Left cardiac atrium (tissue), 4 donors: Measurements from ENCODE around the gene SEPTIN8. TPM values are rescaled to one million over a fixed set of nuclear protein-coding genes. Genes with fewer than 3 reads are reported as not detected.
"Not testable (repeated sequence)": the region's sequence is repeated elsewhere in the genome, so short reads cannot be mapped to it uniquely, and the experiment has no call there.

Experiments used
- ATAC-seq, 2 donors: fragments of 200-7000 bp; cut with Tn5 transposase; one replicate each; pipeline ENCODE4 v1.9.1; 2020; ENCODE audit warnings: mild to moderate bottlenecking in 2 of 2, moderate library complexity in 2 of 2
- DNase-seq: peaks from one replicate; pipeline ENCODE4 v3.0.0-alpha.2; 2020
- intact Hi-C, 2 donors: fragments of 100-400 bp; cut with DNase I; formaldehyde crosslinking; loops; one replicate each; pipeline versions ENCODE4 v1.14.1 to v1.15.1; 2022 to 2023
- total RNA-seq, 2 donors: library from RNA; stranded (reverse); fragmentation: NEBNext Ultra II Directional; extraction: Animal tissue kit (Norgen Biotek cat#: 25700); gene quantifications; one replicate each; pipeline ENCODE4 v1.2.1, GENCODE V29; 2021
- donor health status: DM: no; HTN: yes; CAD: no.
- donor health status: DM: no; HTN: yes; CAD: no; lungs with severe emphysema.
- donor health status: DM: yes; HTN: yes; CAD: no.
- donor health status: Dilated cardiomyopathy.

Gene SEPTIN8
- total RNA-seq, 2 donors from 2014 or later, result 29.4 to 31.3 TPM

DNA sequence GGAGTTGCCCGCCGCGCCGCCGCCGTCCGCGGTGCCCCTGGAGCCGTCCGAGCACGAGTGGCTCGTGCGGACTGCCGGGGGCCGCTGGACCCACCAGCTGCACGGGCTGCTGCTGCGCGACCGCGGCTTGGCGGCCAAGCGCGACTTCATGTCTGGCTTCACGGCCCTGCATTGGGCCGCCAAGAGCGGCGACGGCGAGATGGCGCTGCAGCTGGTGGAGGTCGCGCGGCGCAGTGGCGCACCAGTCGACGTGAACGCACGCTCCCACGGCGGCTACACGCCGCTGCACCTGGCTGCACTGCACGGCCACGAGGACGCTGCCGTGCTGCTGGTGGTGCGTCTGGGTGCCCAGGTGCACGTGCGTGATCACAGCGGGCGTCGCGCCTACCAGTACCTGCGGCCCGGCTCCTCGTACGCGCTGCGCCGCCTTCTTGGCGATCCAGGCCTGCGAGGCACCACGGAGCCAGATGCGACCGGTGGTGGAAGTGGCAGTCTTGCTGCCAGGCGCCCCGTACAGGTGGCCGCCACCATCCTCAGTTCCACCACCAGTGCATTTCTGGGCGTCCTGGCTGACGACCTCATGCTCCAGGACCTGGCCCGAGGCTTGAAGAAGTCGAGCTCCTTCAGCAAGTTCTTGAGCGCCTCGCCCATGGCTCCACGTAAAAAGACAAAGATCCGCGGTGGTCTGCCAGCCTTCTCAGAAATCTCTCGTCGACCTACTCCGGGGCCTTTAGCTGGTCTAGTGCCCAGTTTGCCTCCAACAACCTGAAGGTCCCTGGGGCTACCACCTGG, 37.7 kb upstream of the SEPTIN8 start:
- intact Hi-C loops, result loop anchor here in 1 of 2 donors (10.0 kb wide), 1 partner anchor 60 kb away; no protein-coding TSS in a partner anchor
- ATAC-seq (peak in 1 of 2 donors; percentile 13), DNase-seq (no peak)

DNA sequence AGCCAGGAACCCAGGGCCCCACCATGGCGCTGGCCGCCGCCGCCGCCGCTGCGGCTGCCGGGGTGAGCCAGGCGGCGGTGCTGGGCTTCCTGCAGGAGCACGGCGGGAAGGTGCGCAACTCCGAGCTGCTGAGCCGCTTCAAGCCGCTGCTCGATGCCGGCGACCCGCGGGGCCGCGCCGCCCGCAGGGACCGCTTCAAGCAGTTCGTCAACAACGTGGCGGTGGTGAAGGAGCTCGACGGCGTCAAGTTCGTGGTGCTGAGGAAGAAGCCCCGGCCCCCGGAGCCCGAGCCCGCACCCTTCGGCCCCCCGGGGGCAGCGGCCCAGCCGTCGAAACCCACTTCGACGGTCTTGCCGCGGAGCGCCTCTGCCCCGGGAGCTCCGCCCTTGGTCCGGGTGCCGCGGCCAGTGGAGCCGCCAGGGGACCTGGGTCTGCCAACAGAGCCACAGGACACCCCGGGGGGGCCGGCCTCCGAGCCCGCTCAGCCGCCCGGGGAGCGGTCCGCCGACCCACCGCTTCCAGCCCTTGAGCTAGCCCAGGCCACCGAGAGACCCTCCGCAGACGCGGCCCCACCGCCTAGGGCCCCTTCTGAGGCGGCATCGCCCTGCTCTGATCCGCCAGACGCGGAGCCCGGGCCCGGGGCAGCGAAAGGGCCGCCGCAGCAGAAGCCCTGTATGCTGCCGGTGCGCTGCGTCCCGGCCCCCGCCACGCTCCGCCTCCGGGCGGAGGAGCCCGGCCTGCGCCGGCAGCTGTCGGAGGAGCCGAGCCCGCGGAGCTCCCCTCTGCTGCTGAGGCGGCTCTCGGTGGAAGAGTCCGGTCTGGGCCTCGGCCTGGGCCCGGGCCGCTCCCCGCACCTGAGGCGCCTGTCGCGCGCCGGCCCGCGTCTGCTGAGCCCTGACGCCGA, 36.8 kb upstream of the SEPTIN8 start:
- DNase-seq (peak; percentile 34), ATAC-seq (peak; percentile 78 to 87)
- intact Hi-C loops, result loop anchor here in 1 of 2 donors (10.0 kb wide), 1 partner anchor 59 kb away; no protein-coding TSS in a partner anchor

DNA sequence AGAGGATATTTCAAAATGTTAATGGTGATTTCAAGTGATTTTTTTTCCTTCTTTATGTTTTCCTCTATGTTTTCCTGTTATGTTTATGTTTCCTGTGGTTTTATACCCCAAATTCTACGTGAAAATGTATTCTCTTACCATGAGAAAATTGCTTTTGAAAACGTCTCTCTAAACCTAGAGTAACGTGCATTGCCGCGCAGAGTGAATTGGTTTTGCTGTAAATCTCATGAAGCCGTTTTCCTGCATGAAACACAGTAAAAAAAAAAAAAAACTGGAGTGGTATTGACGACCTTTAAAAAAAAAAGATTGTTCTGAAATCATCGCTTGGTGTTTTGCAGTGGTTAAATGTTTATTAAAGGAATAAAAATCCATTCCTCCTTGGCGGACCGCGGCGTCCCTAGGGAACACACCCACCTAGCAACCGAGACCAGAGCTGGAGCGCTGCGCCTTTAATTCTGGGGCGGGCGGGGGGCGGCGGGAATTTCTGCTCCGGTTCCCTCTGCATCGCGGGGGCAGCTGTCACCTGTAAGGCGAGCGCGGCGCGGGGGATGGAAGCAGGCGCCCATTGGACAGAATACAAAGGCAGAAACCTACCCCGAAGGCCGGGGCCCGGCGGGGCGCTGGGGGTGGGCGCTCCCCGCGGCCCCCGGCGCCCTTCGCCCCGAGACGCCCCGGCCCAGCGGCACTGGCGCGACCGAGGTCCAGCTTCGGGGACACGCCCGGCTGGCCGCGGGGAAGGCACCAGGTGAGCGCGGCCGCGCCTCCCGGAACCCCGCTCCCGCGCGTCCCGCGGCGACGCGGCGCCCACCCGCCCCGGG, 36.0 kb upstream of the SEPTIN8 start, which contains the start of gene SOWAHA:
Gene SOWAHA (plus strand): TSS at position 522 of the 818 bp plus-strand sequence. CDS start 320 bp downstream, outside the sequence.
- intact Hi-C loops, result loop anchor here in 1 of 2 donors (10.0 kb wide), 1 partner anchor 58 kb away; no protein-coding TSS in a partner anchor
- ATAC-seq (no peak), DNase-seq (no peak)

DNA sequence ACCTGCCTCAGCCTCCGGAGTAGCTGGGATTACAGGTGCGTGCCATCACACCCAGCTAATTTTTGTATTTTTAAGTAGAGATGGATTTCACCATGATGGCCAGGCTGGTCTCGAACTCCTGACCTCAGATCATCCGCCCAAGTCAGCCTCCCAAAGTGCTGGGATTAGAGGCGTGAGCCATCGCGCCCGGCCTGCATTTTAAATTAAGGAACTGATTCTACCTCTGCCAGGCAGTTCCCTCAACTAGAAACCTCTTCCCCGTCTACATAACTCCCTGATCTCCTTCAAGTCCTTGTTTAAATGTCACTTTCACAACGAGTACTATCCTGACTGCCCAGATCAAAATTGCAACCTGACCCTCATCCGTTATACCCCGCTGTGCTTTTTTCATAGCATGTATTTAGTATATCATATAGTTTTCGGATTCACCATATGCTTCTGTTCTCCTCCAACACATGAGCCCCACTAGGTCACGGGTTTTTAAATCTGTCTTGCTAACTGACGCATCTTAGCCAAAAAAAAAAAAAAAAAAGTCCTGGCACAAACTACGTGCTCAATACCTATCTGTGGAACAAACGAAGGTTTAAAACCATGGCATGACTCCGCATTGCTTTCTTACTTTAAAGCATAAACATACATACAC, 35.2 kb upstream of the SEPTIN8 start:
- DNase-seq (no peak), ATAC-seq (no peak)
- intact Hi-C loops, result loop anchor here in 1 of 2 donors (10.0 kb wide), 1 partner anchor 57 kb away; no protein-coding TSS in a partner anchor

DNA sequence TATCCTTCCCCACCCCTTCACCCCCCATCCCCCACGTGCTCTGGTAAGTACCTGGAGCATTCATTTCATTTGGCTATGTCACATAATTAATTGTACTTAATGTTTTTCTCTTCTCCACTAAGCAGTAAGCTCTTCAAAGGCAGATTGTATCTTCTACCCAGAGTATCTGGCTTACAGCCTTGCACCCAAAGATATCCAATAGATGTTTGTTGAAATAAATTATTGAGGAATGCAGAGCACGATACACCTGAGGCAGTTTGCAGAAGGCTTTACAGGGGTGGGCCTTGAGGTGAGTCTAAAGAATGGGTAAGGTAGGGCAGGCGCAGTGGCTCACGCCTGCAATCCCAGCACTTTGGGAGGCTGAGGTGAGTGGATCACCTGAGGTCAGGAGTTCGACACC, 33.6 kb upstream of the SEPTIN8 start:
- DNase-seq (no peak), ATAC-seq (no peak)
- intact Hi-C loops, result loop anchor here in 1 of 2 donors (10.0 kb wide), 1 partner anchor 56 kb away; no protein-coding TSS in a partner anchor

DNA sequence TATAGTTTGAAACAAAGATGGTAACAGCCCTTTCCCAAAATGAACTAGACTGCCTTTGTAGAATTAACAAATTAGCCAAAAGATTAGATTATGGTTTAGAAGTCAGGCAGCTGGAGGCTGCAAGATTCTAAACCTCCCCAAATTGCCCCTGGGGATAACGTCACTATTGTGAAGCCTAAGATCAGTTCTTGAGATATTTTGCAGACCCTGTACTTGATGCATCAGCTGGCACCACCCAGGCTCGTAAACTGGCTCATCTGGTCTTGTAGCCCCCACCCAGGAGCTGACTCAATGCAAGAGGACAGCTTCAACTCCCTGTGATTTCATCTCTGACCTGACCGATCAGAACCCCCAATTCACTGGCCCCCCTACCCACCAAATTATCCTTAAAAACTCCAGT, 31.8 kb upstream of the SEPTIN8 start:
- intact Hi-C loops, result loop anchor here in 1 of 2 donors (10.0 kb wide), 1 partner anchor 274 kb away; no protein-coding TSS in a partner anchor

DNA sequence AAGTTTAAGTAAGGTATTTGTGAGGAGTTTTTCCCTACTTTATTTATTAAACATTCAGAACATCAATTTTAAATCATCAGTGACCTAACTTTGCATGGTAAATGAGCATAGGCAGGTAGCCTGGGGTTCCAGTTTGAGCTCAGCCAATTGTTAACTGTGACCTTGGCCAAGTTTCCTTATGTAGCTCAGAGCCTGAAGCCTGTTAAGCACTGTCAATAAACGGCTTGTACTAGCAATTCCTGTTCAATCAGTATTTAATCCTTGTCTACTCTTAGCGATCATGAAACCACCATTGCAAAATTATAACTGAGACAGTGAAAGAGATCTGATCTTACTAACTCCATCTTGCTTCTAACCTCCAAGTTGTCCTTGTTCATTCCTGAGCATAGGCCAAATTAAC, 31.4 kb upstream of the SEPTIN8 start:
- no peak for ATAC-seq
- intact Hi-C loops, result loop anchor here in 1 of 2 donors (10.0 kb wide), 1 partner anchor 274 kb away; no protein-coding TSS in a partner anchor
- DNase-seq, result no peak

More for the DNA sequence above, 31.8 kb upstream of the SEPTIN8 start:
- ATAC-seq (no peak), DNase-seq (no peak)

DNA sequence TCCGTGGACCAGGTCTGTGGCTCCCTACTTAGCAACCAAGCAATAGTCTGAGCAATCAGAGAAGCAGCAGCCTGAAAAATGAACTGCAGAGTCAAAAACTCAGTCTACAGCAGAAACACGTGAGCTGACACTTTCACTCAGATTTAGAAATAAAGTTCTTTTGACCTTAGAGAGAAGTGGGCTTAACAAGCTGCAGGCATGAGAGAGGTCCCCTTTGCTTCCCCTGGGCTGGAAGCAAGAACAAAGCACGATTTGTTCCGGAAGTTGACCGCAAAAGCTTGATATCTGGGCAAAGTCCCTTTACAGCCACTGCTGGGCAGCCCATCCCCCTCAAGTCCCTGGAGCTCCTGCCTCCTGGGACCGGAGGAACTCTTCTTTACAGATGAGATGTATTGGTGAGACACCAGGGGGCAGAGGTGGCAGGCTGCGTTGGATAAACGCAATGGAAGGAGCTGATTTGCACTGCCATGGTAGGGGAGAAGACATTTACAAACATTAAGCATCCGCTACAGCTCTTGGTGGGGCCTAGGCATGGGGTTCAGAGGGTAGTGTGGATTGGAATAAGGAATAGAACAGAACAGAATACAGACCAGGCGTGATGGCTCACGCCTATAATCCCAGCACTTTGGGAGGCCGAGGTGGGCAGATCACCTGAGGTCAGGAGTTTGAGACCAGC, 30.3 kb upstream of the SEPTIN8 start:
- DNase-seq (no peak), ATAC-seq (no peak)
- intact Hi-C loops, result loop anchor here in 1 of 2 donors (10.0 kb wide), 1 partner anchor 272 kb away; no protein-coding TSS in a partner anchor

DNA sequence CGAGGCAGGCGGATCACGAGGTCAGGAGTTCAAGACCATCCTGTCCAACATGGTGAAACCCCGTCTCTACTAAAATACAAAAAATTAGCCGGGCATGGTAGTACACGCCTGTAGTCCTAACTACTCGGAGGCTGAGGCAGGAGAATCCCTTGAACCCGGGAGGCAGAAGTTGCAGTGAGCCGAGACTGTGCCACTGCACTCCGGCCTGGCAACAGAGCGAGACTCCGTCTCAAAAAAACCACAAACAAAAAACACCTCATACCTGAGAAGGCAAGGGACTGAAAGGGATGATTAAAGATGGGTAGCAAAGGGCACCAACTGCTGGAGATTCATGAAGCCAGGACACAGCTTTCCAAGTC, 29.7 kb upstream of the SEPTIN8 start:
- not testable (repeated sequence) for DNase-seq, ATAC-seq
- intact Hi-C loops, result loop anchor here in 1 of 2 donors (10.0 kb wide), 1 partner anchor 272 kb away; no protein-coding TSS in a partner anchor

DNA sequence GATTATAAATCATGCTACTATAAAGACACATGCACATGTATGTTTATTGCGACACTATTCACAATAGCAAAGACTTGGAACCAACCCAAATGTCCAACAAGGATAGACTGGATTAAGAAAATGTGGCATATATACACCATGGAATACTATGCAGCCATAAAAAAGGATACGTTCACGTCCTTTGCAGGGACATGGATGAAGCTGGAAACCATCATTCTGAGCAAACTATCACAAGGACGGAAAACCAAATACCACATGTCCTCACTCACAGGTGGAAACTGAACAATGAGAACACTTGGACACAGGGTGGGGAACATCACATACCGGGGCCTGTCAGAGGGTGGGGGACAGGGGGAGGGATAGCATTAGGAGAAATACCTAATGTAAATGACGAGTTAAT, 28.8 kb upstream of the SEPTIN8 start:
- not testable (repeated sequence) for DNase-seq, ATAC-seq
- intact Hi-C loops, result loop anchor here in 1 of 2 donors (10.0 kb wide), 1 partner anchor 271 kb away; no protein-coding TSS in a partner anchor

DNA sequence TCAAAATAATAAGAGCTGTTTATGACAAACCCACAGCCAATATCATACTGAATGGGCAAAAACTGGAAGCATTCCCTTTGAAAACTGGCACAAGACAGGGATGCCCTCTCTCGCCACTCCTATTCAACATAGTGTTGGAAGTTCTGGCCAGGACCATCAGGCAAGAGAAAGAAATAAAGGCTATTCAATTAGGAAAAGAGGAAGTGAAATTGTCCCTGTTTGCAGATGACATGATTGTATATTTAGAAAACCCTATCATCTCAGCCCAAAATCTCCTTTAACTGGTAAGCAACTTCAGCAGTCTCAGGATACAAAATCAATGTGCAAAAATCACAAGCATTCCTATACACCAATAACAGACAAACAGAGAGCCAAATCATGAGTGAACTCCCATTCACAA, 27.2 kb upstream of the SEPTIN8 start:
- intact Hi-C loops, result loop anchor here in 1 of 2 donors (10.0 kb wide), 1 partner anchor 269 kb away; no protein-coding TSS in a partner anchor
- not testable (repeated sequence) for ATAC-seq, DNase-seq

DNA sequence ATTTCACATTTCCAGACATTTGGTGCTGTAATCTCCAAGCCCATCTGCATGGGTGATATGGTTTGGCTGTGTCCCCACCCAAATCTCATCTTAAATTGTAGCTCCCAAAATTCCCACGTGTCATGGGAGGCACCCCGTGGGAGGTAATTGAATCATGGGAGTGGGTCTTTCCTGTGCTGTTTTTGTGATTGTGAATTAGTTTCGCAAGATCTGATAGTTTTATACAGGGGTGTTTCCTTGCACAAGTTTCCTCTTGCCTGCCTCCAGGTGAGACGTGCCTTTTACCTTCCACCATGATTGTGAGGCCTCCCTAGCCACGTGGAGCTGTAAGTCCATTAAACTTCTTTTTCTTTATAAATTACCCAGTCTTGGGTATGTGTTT, 25.6 kb upstream of the SEPTIN8 start:
- not testable (repeated sequence) for DNase-seq, ATAC-seq
- intact Hi-C loops, result loop anchor here in 1 of 2 donors (10.0 kb wide), 1 partner anchor 268 kb away; no protein-coding TSS in a partner anchor

DNA sequence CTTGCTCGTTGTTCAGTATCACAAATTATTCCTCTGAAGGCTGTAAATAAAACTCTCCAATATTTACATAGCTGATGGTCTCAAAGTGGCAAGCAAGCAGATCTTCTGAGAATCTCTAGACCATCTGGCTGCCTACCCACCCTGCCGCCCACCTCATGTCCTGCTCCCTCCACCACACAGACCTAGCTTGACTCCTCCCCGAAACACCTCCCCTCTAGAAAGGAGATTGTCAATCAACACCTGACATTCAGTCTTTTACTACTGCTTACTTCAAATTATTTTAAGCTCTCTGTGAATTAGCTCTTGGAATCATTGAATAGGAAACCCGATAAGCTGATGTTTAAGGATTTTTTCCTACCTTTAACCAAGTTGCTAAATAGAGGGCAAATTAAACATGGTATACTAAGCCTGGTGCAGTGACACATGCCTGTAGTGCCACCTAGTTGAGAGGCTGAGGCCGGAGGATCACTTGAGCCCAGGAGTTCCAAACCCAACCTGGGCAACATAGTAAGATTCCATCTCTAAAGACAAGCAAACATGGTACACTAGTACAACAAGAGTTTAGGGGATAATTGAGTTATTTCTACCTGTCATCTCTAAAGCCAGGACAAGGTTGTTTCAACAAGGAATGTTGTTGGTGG, 25.1 kb upstream of the SEPTIN8 start:
- ATAC-seq (no peak), DNase-seq (no peak)
- intact Hi-C loops, result loop anchor here in 1 of 2 donors (10.0 kb wide), 1 partner anchor 267 kb away; no protein-coding TSS in a partner anchor

DNA sequence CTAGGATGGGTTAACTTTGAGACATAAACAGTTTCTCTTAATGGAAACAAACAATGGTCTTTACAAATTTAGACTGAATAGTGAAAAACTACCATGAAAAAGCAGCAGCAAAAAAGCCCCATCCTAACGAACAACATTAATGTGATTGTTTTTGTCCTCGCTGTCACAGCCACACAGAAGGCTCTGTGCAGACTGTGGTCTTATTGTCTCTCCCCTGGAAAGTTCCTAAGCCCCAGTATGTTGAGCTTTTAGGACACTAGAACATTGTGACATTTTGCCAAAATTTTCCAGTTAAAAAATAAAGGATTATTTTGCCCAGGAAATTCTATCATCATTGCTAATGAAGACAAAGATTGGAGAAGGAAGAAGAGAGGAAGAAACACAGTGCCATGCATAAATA, 23.5 kb upstream of the SEPTIN8 start:
- ATAC-seq, result no peak
- intact Hi-C loops, result loop anchor here in 1 of 2 donors (10.0 kb wide), 1 partner anchor 266 kb away; no protein-coding TSS in a partner anchor
- no peak for DNase-seq

DNA sequence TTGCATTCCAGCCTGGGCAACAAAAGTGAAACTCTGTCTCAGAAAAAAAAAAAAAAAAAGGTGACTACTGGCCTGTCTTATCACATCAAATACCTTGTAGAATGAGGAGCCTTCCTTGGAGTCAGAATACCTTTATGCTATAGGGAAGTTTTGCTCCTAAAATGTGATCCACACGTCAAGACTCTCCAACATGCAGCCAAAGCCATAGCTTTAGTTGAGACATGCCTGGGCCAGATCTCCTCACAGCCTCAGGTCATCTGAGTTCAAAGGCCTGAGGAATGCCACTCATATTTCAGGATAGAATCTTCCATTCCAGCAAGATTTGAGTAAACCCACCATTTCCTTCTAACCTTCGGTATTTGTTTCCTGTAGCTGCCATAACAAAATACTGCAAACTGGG, 22.4 kb upstream of the SEPTIN8 start:
- ATAC-seq (no peak), DNase-seq (no peak)
- intact Hi-C loops, result no loop called here

DNA sequence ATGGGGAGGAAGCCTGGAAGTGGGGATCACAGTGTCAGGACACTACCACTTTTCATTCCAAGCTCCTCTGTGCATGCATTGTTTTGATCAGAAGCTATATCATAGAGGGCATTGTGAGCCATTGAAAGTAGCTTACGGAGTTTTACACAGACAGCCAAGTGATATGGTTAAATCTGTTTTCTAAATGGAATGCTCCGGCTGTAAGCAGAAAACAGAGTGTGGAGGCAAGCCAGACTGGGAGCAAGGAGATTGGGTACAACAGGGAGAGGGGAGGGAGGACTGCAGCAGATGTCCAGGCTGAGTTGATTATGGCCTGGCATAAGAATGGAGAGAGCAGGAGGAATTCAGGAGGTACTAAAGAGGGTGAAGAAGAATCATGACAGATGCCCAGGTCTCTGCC, 20.6 kb upstream of the SEPTIN8 start:
- DNase-seq (no peak), ATAC-seq (no peak)
- intact Hi-C loops, result no loop called here

DNA sequence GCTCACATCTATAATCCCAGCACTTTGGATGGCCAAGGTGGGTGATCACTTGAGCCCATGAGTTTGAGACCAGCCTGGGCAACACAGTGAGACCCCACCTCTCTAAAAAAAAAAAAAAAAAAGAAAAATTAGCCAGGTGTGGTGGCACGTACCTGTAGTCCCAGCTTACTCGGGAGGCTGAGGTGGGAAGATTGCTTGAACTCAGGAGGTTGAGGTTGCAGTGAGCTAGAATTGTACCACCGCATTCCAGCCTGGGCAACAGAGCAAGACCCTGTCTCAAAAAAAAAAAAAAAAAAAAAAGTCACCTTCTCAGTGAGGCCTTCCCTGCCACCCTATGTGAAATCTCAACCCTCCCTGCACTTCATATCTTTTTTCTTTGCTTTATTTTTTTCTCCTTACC, 14.0 kb upstream of the SEPTIN8 start:
- intact Hi-C loops, result no loop called here
- DNase-seq (no peak), ATAC-seq (no peak)
